H1 (cell line): ENCODE measurements around the gene LRRC23. TPM values are rescaled to one million over a fixed set of nuclear protein-coding genes. Genes with fewer than 3 reads are reported as not detected.

Source experiments
- CTCF ChIA-PET: fragments of 300-600 bp; sonication (Branson Sonifier 250); formaldehyde crosslinking; loops from one replicate; lab custom pipeline; 2021; ENCODE audit not compliant: partially characterized antibody; lab: Charles Lee
- POLR2A ChIA-PET: fragments of 300-600 bp; sonication (Branson Sonifier 250); formaldehyde crosslinking; loops from one replicate; lab custom pipeline; 2021; ENCODE audit warnings: inconsistent platforms; ENCODE audit not compliant: partially characterized antibody; lab: Charles Lee
- DNase-seq, 2 experiments: peaks; one replicate each; pipeline versions ENCODE4 v3.0.0 to v3.0.0-alpha.2; 2010 to 2022; ENCODE audit warnings: low spot score in 2 of 2, low read depth in 1 of 2, mixed read lengths in 1 of 2
- FAIRE-seq: peaks from 2 replicates; lab custom pipeline; 2011; peaks lifted over from hg19 to GRCh38; lab: Jason Lieb, UNC
- H2AFZ ChIP-seq: 2 replicates; pipeline ENCODE4 v1.8.1; 2012; ENCODE audit warnings: low read length, inconsistent platforms
- H2AK5ac ChIP-seq: 2 replicates; pipeline ENCODE4 v1.6.1; 2013; ENCODE audit warnings: low read depth, low read length
- H2BK120ac ChIP-seq: replicated peaks from 2 replicates; pipeline ENCODE3; 2013; ENCODE audit warnings: low read depth, low read length, inconsistent platforms
- H2BK12ac ChIP-seq: 2 replicates; pipeline ENCODE4 v1.6.1; 2013; ENCODE audit warnings: low read depth, low read length
- H2BK15ac ChIP-seq: 2 replicates; pipeline ENCODE4 v1.6.1; 2013; ENCODE audit warnings: low read length
- H2BK20ac ChIP-seq: 2 replicates; pipeline ENCODE4 v1.6.1; 2013; ENCODE audit warnings: low read length
- H2BK5ac ChIP-seq: 2 replicates; pipeline ENCODE4 v1.6.1; 2013; ENCODE audit warnings: low read depth, low read length
- H3K14ac ChIP-seq: 2 replicates; pipeline ENCODE4 v1.6.1; 2013; ENCODE audit warnings: inconsistent platforms; ENCODE audit not compliant: insufficient read length
- H3K18ac ChIP-seq: 2 replicates; pipeline ENCODE4 v1.6.1; 2013; ENCODE audit warnings: low read length; ENCODE audit errors: extremely low read depth
- H3K23ac ChIP-seq: 2 replicates; pipeline ENCODE4 v1.6.1; 2013; ENCODE audit warnings: inconsistent platforms; ENCODE audit not compliant: insufficient read length
- H3K23me2 ChIP-seq: 2 replicates; pipeline ENCODE4 v1.6.1; 2013; ENCODE audit warnings: low read depth, low read length
- H3K27ac ChIP-seq: 2 replicates; pipeline ENCODE4 v1.6.1; 2011; ENCODE audit warnings: low read depth, low read length, inconsistent platforms
- H3K27me3 ChIP-seq, 4 experiments: replicated peaks in 1 of 4; 1 replicate in 1 of 4; 2 replicates in 3 of 4; pipeline versions ENCODE4 v1.6.1 to v1.8.1; 2011 to 2013; ENCODE audit warnings: low read length in 3 of 4, mild to moderate bottlenecking in 3 of 4, inconsistent platforms in 2 of 4, mixed read lengths in 2 of 4, moderate library complexity in 1 of 4; ENCODE audit not compliant: control insufficient read depth in 3 of 4, insufficient read depth in 3 of 4; ENCODE audit errors: extremely low read depth in 1 of 4
- H3K36me3 ChIP-seq, 4 experiments: 2 replicates each; pipeline versions ENCODE4 v1.6.1 to v1.8.1; 2011 to 2013; ENCODE audit warnings: mild to moderate bottlenecking in 4 of 4, low read length in 3 of 4, moderate library complexity in 2 of 4, control low read depth in 1 of 4, inconsistent platforms in 1 of 4; ENCODE audit not compliant: insufficient read depth in 4 of 4, control insufficient read depth in 2 of 4
- H3K4ac ChIP-seq: replicated peaks from 2 replicates; pipeline ENCODE3; 2013; ENCODE audit warnings: low read length, low read depth, mixed read lengths, inconsistent platforms; ENCODE audit not compliant: insufficient read length
- H3K4me1 ChIP-seq, 4 experiments: replicated peaks in 1 of 4; 1 replicate in 1 of 4; 2 replicates in 3 of 4; pipeline versions ENCODE4 v1.6.1 to v1.8.1; 2011 to 2013; ENCODE audit warnings: low read length in 3 of 4, inconsistent platforms in 2 of 4, mixed read lengths in 1 of 4; ENCODE audit not compliant: insufficient read depth in 4 of 4, control insufficient read depth in 3 of 4
- H3K4me2 ChIP-seq, 2 experiments: 2 replicates each; pipeline versions ENCODE4 v1.6.1 to v1.8.1; 2011 to 2013; ENCODE audit warnings: low read depth in 2 of 2, low read length in 2 of 2, control low read depth in 1 of 2, inconsistent platforms in 1 of 2, mild to moderate bottlenecking in 1 of 2; ENCODE audit not compliant: insufficient read depth in 1 of 2
- H3K4me3 ChIP-seq, 4 experiments: fragments of 200-600, 300-600 bp in 1 of 4; sonication (generic), shearing (Covaris generic), sonication (Bioruptor Twin) in 1 of 4; 2 replicates each; pipeline versions ENCODE4 v1.5.1 to v1.8.1; 2011 to 2016; ENCODE audit warnings: low read length in 4 of 4, low read depth in 3 of 4, control low read depth in 2 of 4, inconsistent platforms in 2 of 4, mild to moderate bottlenecking in 2 of 4, mixed read lengths in 1 of 4, moderate library complexity in 1 of 4; ENCODE audit not compliant: insufficient read depth in 2 of 4; ENCODE audit errors: extremely low read depth in 1 of 4
- H3K56ac ChIP-seq: replicated peaks from 2 replicates; pipeline ENCODE3; 2013; ENCODE audit warnings: low read depth, mild to moderate bottlenecking, mixed read lengths, low read length, inconsistent platforms; ENCODE audit not compliant: insufficient read length
- H3K79me1 ChIP-seq: 2 replicates; pipeline ENCODE4 v1.6.1; 2013; ENCODE audit warnings: low read depth, low read length, control low read depth
- H3K79me2 ChIP-seq, 2 experiments: 2 replicates each; pipeline versions ENCODE4 v1.6.1 to v1.8.1; 2012 to 2013; ENCODE audit warnings: low read length in 2 of 2, mild to moderate bottlenecking in 2 of 2, inconsistent platforms in 1 of 2; ENCODE audit not compliant: insufficient read depth in 2 of 2, control insufficient read depth in 1 of 2
- H3K9ac ChIP-seq, 4 experiments: replicated peaks in 1 of 4; 1 replicate in 1 of 4; 2 replicates in 3 of 4; pipeline versions ENCODE4 v1.6.1 to v1.8.1; 2011 to 2013; ENCODE audit warnings: low read depth in 3 of 4, low read length in 3 of 4, control low read depth in 2 of 4, mild to moderate bottlenecking in 2 of 4, moderate library complexity in 2 of 4, inconsistent platforms in 1 of 4; ENCODE audit errors: extremely low read depth in 1 of 4
- H3K9me3 ChIP-seq, 2 experiments: 2 replicates each; pipeline versions ENCODE4 v1.6.1 to v1.8.1; 2012 to 2013; ENCODE audit warnings: mild to moderate bottlenecking in 2 of 2, moderate library complexity in 2 of 2, control low read depth in 1 of 2, inconsistent platforms in 1 of 2, low read depth in 1 of 2, low read length in 1 of 2, mixed read lengths in 1 of 2; ENCODE audit not compliant: insufficient read depth in 2 of 2
- H4K20me1 ChIP-seq, 2 experiments: replicated peaks in 1 of 2; 2 replicates each; pipeline versions ENCODE3 to v1.8.1; 2011 to 2013; ENCODE audit warnings: inconsistent platforms in 2 of 2, low read length in 2 of 2, mild to moderate bottlenecking in 1 of 2; ENCODE audit not compliant: insufficient read depth in 2 of 2, control insufficient read depth in 1 of 2
- H4K5ac ChIP-seq: 2 replicates; pipeline ENCODE4 v1.6.1; 2013; ENCODE audit warnings: low read length, low read depth, mixed read lengths, inconsistent platforms; ENCODE audit not compliant: insufficient read length
- H4K8ac ChIP-seq: 2 replicates; pipeline ENCODE4 v1.8.0; 2013; ENCODE audit warnings: mild to moderate bottlenecking, moderate library complexity, low read length, inconsistent platforms; ENCODE audit not compliant: insufficient read depth; ENCODE audit errors: extremely low read depth
- H4K91ac ChIP-seq: replicated peaks from 2 replicates; pipeline ENCODE3; 2013; ENCODE audit warnings: low read length, mixed read lengths, inconsistent platforms; ENCODE audit not compliant: insufficient read length
- CBX8 ChIP-seq: fragments of 300-800, 300-1000 bp; sonication (generic); IDR thresholded peaks from 2 replicates; pipeline ENCODE4 v1.7.1; 2016; ENCODE audit warnings: low read depth, low read length, borderline replicate concordance
- EP300 ChIP-seq, 2 experiments: IDR thresholded peaks; 1 replicate in 1 of 2; 2 replicates in 1 of 2; pipeline ENCODE4 v1.6.1; 2011 to 2012; ENCODE audit warnings: low read depth in 2 of 2, low read length in 2 of 2, mild to moderate bottlenecking in 2 of 2, borderline replicate concordance in 1 of 2, inconsistent platforms in 1 of 2, moderate library complexity in 1 of 2
- EZH2 ChIP-seq: fragments of 200-600 bp; sonication (generic); IDR thresholded peaks from 2 replicates; pipeline ENCODE4 v1.7.1; 2012; ENCODE audit warnings: low read depth, mild to moderate bottlenecking, moderate library complexity, low read length, inconsistent platforms; ENCODE audit not compliant: severe bottlenecking
- JUN ChIP-seq: IDR thresholded peaks from 2 replicates; pipeline ENCODE4 v1.6.1; 2011; ENCODE audit warnings: low read depth, mild to moderate bottlenecking, improper control_type of control experiment, low read length
- KDM5A ChIP-seq: fragments of 200-600 bp; IDR thresholded peaks from 2 replicates; pipeline ENCODE4 v1.7.1; 2012; ENCODE audit warnings: mild to moderate bottlenecking, low read length, inconsistent platforms, mixed read lengths
- RFX5 ChIP-seq: IDR thresholded peaks from 2 replicates; pipeline ENCODE4 v1.6.1; 2011; ENCODE audit warnings: low read depth, low read length, improper control_type of control experiment, borderline replicate concordance
- WGBS, 2 experiments: shearing (Covaris generic) in 1 of 2; methylation state at CpG; one replicate each; pipeline versions ENCODE4 v1.1.6 to v1.1.7; 2013 to 2015; ENCODE audit warnings: low lambda C conversion rate in 2 of 2, mixed read lengths in 2 of 2, inconsistent platforms in 1 of 2, low coverage in 1 of 2, missing lambda C conversion rate in 1 of 2; ENCODE audit not compliant: insufficient replicate concordance in 2 of 2, insufficient coverage in 1 of 2, insufficient read length in 1 of 2; ENCODE audit errors: extremely low coverage in 1 of 2, missing lambda C conversion rate in 1 of 2; 5-methylcytosine and 5-hydroxymethylcytosine counted together
- polyA plus RNA-seq, 7 experiments: library from polyadenylated mRNA; depleted of rRNA in 3 of 7; stranded (reverse) in 5 of 7; unstranded in 2 of 7; fragments of >200 nt in 5 of 7; fragments of 200-250 nt in 2 of 7; gene quantifications; 1 replicate in 5 of 7; 2 replicates in 1 of 7; 4 replicates in 1 of 7; pipeline versions ENCODE4 v1.2.1 to v1.2.3, GENCODE V29; 2011 to 2013; ENCODE audit warnings: missing spikeins in 2 of 7, mixed read lengths in 2 of 7
- total RNA-seq: library from RNA; stranded (reverse); fragmentation: NEBNext Ultra II Directional; extraction: Animal tissue kit (Norgen Biotek cat#: 25700); gene quantifications from 2 replicates; pipeline ENCODE4 v1.2.1, GENCODE V29; 2021

Gene LRRC23
- total and polyA plus RNA-seq, 2 of the 8 experiments (the other 6 are each of a cell fraction or from before 2014, with no cell fraction given) = 2.5 to 3.6 TPM

- no peak overlapping the region for H2BK120ac ChIP-seq
- H2BK12ac ChIP-seq = no peak overlapping the region
- CTCF ChIA-PET = interaction anchor here (0.7 to 12.2 kb wide), 6 partner anchors 10 to 151 kb away, joined by 3 to 277 read pairs (median 4); partner anchors contain the start of genes C12orf57 and RNU7-1
- peaks cover 11% of the 10 kb centered on the region; the same call in 1 of the 2 replicates for H3K23me2 ChIP-seq
- no peak overlapping the region for H2AFZ ChIP-seq
- H3K27ac ChIP-seq = no peak overlapping the region
- no peak overlapping the region for H3K4me3 ChIP-seq
- H3K4me1 ChIP-seq = peaks cover 3 to 25% (median 19%) of the 10 kb centered on the region in 4 experiments
- H3K14ac ChIP-seq = no peak overlapping the region
- no peaks in the 10 kb centered on the region for H4K20me1 ChIP-seq
- H3K9ac ChIP-seq = no peak overlapping the region
- H2BK20ac ChIP-seq = no peak overlapping the region
- H2BK5ac ChIP-seq = no peak overlapping the region
- FAIRE-seq = no peak
- peaks cover 0 to 5% of the 10 kb centered on the region in 2 experiments; a peak in 1 of 4 replicates for H3K79me2 ChIP-seq
- H3K4ac ChIP-seq = no peak overlapping the region
- POLR2A ChIA-PET = interaction anchor here (0.9 to 44.0 kb wide), 4 partner anchors 10 to 150 kb away, joined by 5 to 1596 read pairs (median 842); partner anchors contain the start of genes ATN1, C12orf57, EMG1 and PHB2
- no peak overlapping the region for H3K56ac ChIP-seq
- no peak overlapping the region for H2AK5ac ChIP-seq
- DNase-seq = no peak
- peak overlapping the region; percentile 15 for H4K91ac ChIP-seq
- H3K18ac ChIP-seq = no peak overlapping the region
- WGBS, 2 experiments = 87% methylated on average over 10 of the region's 10 CpGs; no CpG with 5 or more reads in 1 of the 2 experiments
- H3K9me3 ChIP-seq = no peaks in the 10 kb centered on the region
- no peak overlapping the region for H4K8ac ChIP-seq
- H4K5ac ChIP-seq = no peak overlapping the region
- no peaks in the 10 kb centered on the region for H3K27me3 ChIP-seq
- no peak overlapping the region for H3K4me2 ChIP-seq
- H3K36me3 ChIP-seq = no peaks in the 10 kb centered on the region
- TF ChIP-seq JUN = no peak
- no peak for TF ChIP-seq RFX5
- TF ChIP-seq EP300 (IDR thresholded peaks at IDR 0.05; ENCODE audit: borderline replicate concordance in 1 of 2, low read depth in 2 of 2, low read length in 2 of 2) = no peak
- no peak for TF ChIP-seq KDM5A
- TF ChIP-seq CBX8 = no peak
- no peak for TF ChIP-seq EZH2
- H3K23ac ChIP-seq = no peak overlapping the region
- no peak overlapping the region for H2BK15ac ChIP-seq
- H3K79me1 ChIP-seq = no peaks in the 10 kb centered on the region
Observed at GRCh38 chr12:6958609-6959057, 54.0 kb downstream of the LRRC23 start.
